Body of pancreas (tissue), 4 donors: ENCODE results near the gene CEACAM1.
"Not testable (repeated sequence)": the region's sequence is repeated elsewhere in the genome, so short reads cannot be mapped to it uniquely, and the experiment has no call there.

Experiments used
- POLR2A ChIP-seq, 3 donors: fragments of 450-650 bp; IDR thresholded peaks; one replicate each; pipeline ENCODE4 v1.6.1; 2016; ENCODE audit warnings: antibody characterized with exemption in 3 of 3, mild to moderate bottlenecking in 2 of 3
- TF ChIP-seq, protein P1 (sequence below), 7 experiments: fragments of 450-650 bp in 4 of 7; fragments of 200-600 bp in 3 of 7; sonication (generic) in 3 of 7; IDR thresholded peaks; one replicate each; pipeline ENCODE4 v1.5.1; 2016 to 2019; ENCODE audit warnings: antibody characterized with exemption in 7 of 7

DNA sequence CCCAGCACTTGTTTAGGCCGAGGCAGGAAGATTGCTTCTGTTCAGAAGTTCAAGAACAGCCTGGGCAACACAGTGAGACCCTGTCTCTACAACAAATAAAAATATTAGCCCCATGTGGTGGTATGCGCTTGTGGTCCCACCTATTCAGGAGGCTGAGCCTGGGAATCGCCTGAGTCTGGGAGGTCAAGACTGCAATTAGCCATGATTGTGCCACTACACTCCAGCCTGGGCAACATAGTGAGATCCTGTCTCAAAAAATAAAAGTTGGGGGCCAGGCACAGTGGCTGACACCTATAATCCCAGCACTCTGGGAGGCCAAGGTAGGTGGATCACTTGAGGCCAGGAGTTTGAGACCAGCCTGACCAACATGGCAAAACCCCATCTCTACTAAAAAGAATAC, 27.0 kb downstream of the CEACAM1 start:
- TF ChIP-seq, protein P1, sequence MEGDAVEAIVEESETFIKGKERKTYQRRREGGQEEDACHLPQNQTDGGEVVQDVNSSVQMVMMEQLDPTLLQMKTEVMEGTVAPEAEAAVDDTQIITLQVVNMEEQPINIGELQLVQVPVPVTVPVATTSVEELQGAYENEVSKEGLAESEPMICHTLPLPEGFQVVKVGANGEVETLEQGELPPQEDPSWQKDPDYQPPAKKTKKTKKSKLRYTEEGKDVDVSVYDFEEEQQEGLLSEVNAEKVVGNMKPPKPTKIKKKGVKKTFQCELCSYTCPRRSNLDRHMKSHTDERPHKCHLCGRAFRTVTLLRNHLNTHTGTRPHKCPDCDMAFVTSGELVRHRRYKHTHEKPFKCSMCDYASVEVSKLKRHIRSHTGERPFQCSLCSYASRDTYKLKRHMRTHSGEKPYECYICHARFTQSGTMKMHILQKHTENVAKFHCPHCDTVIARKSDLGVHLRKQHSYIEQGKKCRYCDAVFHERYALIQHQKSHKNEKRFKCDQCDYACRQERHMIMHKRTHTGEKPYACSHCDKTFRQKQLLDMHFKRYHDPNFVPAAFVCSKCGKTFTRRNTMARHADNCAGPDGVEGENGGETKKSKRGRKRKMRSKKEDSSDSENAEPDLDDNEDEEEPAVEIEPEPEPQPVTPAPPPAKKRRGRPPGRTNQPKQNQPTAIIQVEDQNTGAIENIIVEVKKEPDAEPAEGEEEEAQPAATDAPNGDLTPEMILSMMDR (IDR thresholded peaks at IDR 0.05), result not testable (repeated sequence)
- TF ChIP-seq POLR2A (IDR thresholded peaks at IDR 0.05), result not testable (repeated sequence)
